SK-N-SH treated with all-trans-retinoic acid at 6 μM for 48 hours (cell line): ENCODE data around the gene BRME1.

Source experiments
- ATAC-seq: fragments of 200-7000 bp; cut with Tn5 transposase; 3 replicates; pipeline ENCODE4 v1.9.1; 2020; ENCODE audit warnings: mild to moderate bottlenecking, moderate library complexity
- ARNTL ChIP-seq: fragments of 450-650 bp; formaldehyde crosslinking; IDR thresholded peaks from 2 replicates; pipeline ENCODE4 v1.5.0; 2020; ENCODE audit warnings: low read depth, mild to moderate bottlenecking, moderate library complexity, borderline replicate concordance
- BACH2 ChIP-seq: fragments of 250-450 bp; sonication (Bioruptor Pico); IDR thresholded peaks from 2 replicates; pipeline ENCODE4 v1.9.0; 2021; ENCODE audit warnings: mild to moderate bottlenecking, borderline replicate concordance
- CREB5 ChIP-seq: fragments of 250-450 bp; sonication (Bioruptor Pico); IDR thresholded peaks from 2 replicates; pipeline ENCODE4 v1.5.1; 2020; ENCODE audit warnings: low read depth, mild to moderate bottlenecking, moderate library complexity
- CSDC2 ChIP-seq: fragments of 250-450 bp; sonication (Bioruptor Pico); IDR thresholded peaks from 2 replicates; pipeline ENCODE4 v1.5.0; 2020; ENCODE audit warnings: mild to moderate bottlenecking, moderate library complexity
- CSRNP3 ChIP-seq: fragments of 250-450 bp; sonication (Bioruptor Pico); IDR thresholded peaks from 2 replicates; pipeline ENCODE4 v1.5.1; 2021; ENCODE audit warnings: mild to moderate bottlenecking, moderate library complexity
- ESRRG ChIP-seq: fragments of 250-450 bp; sonication (Bioruptor Pico); IDR thresholded peaks from 2 replicates; pipeline ENCODE4 v1.6.1; 2021; ENCODE audit warnings: mild to moderate bottlenecking
- GLIS3 ChIP-seq: fragments of 250-450 bp; sonication (Bioruptor Pico); IDR thresholded peaks from 2 replicates; pipeline ENCODE4 v1.5.0; 2020; ENCODE audit warnings: mild to moderate bottlenecking, moderate library complexity
- ISL1 ChIP-seq: fragments of 250-450 bp; sonication (Bioruptor Pico); IDR thresholded peaks from 2 replicates; pipeline ENCODE4 v2.1.2; 2022; ENCODE audit warnings: mild to moderate bottlenecking, moderate library complexity
- OSR1 ChIP-seq: fragments of 250-450 bp; sonication (Bioruptor Pico); IDR thresholded peaks from 2 replicates; pipeline ENCODE4 v1.8.0; 2022; ENCODE audit warnings: moderate library complexity, mild to moderate bottlenecking, inconsistent platforms
- PATZ1 ChIP-seq: fragments of 250-450 bp; sonication (Bioruptor Pico); IDR thresholded peaks from 2 replicates; pipeline ENCODE4 v1.8.0; 2020; ENCODE audit warnings: mild to moderate bottlenecking, moderate library complexity, borderline replicate concordance
- PPARA ChIP-seq: fragments of 250-450 bp; sonication (Bioruptor Pico); IDR thresholded peaks from 2 replicates; pipeline ENCODE4 v1.5.0; 2020; ENCODE audit warnings: mild to moderate bottlenecking, borderline replicate concordance
- RARB ChIP-seq: fragments of 250-450 bp; sonication (Bioruptor Pico); IDR thresholded peaks from 2 replicates; pipeline ENCODE4 v1.8.0; 2021; ENCODE audit warnings: mild to moderate bottlenecking, moderate library complexity
- SNAI2 ChIP-seq: fragments of 250-450 bp; sonication (Bioruptor Pico); IDR thresholded peaks from 2 replicates; pipeline ENCODE4 v1.5.0; 2020; ENCODE audit warnings: mild to moderate bottlenecking, moderate library complexity
- TCF4 ChIP-seq: fragments of 250-450 bp; sonication (Bioruptor Pico); IDR thresholded peaks from 2 replicates; pipeline ENCODE4 v1.8.0; 2021; ENCODE audit warnings: mild to moderate bottlenecking, moderate library complexity, borderline replicate concordance
- ZC3H10 ChIP-seq: fragments of 250-450 bp; sonication (Bioruptor Pico); IDR thresholded peaks from 2 replicates; pipeline ENCODE4 v1.5.1; 2021; ENCODE audit warnings: mild to moderate bottlenecking, moderate library complexity
- ZFP3 ChIP-seq: fragments of 250-450 bp; sonication (Bioruptor Pico); IDR thresholded peaks from 2 replicates; pipeline ENCODE4 v1.5.0; 2020; ENCODE audit warnings: mild to moderate bottlenecking, moderate library complexity
- ZFP30 ChIP-seq: fragments of 450-650 bp; formaldehyde crosslinking; IDR thresholded peaks from 2 replicates; pipeline ENCODE4 v1.5.0; 2022; ENCODE audit warnings: mild to moderate bottlenecking, moderate library complexity
- ZNF565 ChIP-seq: fragments of 450-650 bp; formaldehyde crosslinking; conservative IDR thresholded peaks from 2 replicates; pipeline ENCODE4 v1.5.0; 2020; ENCODE audit warnings: low read depth, mild to moderate bottlenecking, moderate library complexity
- ZNF70 ChIP-seq: fragments of 450-650 bp; formaldehyde crosslinking; IDR thresholded peaks from 2 replicates; pipeline ENCODE4 v1.5.0; 2020; ENCODE audit warnings: mild to moderate bottlenecking, moderate library complexity
- ZNF8 ChIP-seq: fragments of 450-650 bp; formaldehyde crosslinking; IDR thresholded peaks from 2 replicates; pipeline ENCODE4 v1.5.0; 2020; ENCODE audit warnings: mild to moderate bottlenecking, moderate library complexity
- TF ChIP-seq, protein P1 (sequence below): fragments of 250-450 bp; sonication (Bioruptor Pico); IDR thresholded peaks from 2 replicates; pipeline ENCODE4 v1.8.0; 2021; ENCODE audit warnings: low read depth, mild to moderate bottlenecking, moderate library complexity, borderline replicate concordance
- TF ChIP-seq, protein P2 (sequence below): fragments of 250-450 bp; sonication (Bioruptor Pico); IDR thresholded peaks from 2 replicates; pipeline ENCODE4 v1.5.0; 2020; ENCODE audit warnings: mild to moderate bottlenecking, moderate library complexity

BRME1 gene

GRCh38 chr19:13905634-13906520, at the start of gene BRME1, which contains the start of gene CC2D1A:
TSS of gene BRME1 (minus strand) at chr19:13906117. CDS start at chr19:13904892, 1,225 bp downstream.
TSS of gene CC2D1A (plus strand) at chr19:13906201. CDS start at chr19:13906442, 241 bp downstream.
- no peak for TF ChIP-seq GLIS3 (CRISPR knock-in tag)
- no peak for TF ChIP-seq CREB5 (CRISPR knock-in tag)
- TF ChIP-seq ZC3H10 (CRISPR knock-in tag) = no peak
- TF ChIP-seq CSDC2 (CRISPR knock-in tag) = no peak
- TF ChIP-seq CSRNP3 (CRISPR knock-in tag) = no peak
- no peak for TF ChIP-seq SNAI2 (CRISPR knock-in tag)
- TF ChIP-seq ESRRG = no peak
- no peak for TF ChIP-seq ZNF70 (CRISPR knock-in tag)
- no peak for TF ChIP-seq ZNF8 (CRISPR knock-in tag)
- no peak for TF ChIP-seq PATZ1 (CRISPR knock-in tag)
- TF ChIP-seq BACH2 = no peak
- no peak for TF ChIP-seq ZNF565 (CRISPR knock-in tag)
- no peak for TF ChIP-seq PPARA (CRISPR knock-in tag)
- TF ChIP-seq RARB (CRISPR knock-in tag) = no peak
- TF ChIP-seq, protein P1, sequence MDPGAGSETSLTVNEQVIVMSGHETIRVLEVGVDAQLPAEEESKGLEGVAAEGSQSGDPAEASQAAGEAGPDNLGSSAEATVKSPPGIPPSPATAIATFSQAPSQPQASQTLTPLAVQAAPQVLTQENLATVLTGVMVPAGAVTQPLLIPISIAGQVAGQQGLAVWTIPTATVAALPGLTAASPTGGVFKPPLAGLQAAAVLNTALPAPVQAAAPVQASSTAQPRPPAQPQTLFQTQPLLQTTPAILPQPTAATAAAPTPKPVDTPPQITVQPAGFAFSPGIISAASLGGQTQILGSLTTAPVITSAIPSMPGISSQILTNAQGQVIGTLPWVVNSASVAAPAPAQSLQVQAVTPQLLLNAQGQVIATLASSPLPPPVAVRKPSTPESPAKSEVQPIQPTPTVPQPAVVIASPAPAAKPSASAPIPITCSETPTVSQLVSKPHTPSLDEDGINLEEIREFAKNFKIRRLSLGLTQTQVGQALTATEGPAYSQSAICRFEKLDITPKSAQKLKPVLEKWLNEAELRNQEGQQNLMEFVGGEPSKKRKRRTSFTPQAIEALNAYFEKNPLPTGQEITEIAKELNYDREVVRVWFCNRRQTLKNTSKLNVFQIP = no peak
- TF ChIP-seq, all 23 proteins: peak for 0
- ATAC-seq = peak; percentile 100

DNA sequence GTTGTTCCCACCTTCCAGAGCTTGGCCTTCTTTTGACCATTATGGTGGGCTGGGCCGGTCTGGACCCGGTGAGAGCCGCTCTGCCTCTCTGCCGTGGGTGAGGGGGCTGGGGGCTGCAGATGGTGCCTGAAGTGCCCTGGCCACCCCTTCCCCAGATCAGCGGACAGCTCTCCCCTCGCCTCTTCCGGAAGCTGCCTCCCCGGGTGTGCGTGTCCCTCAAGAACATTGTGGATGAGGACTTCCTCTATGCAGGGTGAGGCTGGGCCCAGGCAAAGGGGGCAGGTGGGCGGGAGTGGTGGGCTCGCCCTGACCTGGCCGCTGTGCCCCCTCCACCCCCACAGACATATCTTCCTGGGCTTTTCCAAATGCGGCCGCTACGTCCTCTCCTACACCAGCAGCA, 48.3 kb upstream of the BRME1 start:
- TF ChIP-seq GLIS3 (CRISPR knock-in tag) (no peak), SNAI2 (CRISPR knock-in tag) (no peak), PPARA (CRISPR knock-in tag) (no peak), ZNF8 (CRISPR knock-in tag) (no peak)
- TF ChIP-seq, protein P2, sequence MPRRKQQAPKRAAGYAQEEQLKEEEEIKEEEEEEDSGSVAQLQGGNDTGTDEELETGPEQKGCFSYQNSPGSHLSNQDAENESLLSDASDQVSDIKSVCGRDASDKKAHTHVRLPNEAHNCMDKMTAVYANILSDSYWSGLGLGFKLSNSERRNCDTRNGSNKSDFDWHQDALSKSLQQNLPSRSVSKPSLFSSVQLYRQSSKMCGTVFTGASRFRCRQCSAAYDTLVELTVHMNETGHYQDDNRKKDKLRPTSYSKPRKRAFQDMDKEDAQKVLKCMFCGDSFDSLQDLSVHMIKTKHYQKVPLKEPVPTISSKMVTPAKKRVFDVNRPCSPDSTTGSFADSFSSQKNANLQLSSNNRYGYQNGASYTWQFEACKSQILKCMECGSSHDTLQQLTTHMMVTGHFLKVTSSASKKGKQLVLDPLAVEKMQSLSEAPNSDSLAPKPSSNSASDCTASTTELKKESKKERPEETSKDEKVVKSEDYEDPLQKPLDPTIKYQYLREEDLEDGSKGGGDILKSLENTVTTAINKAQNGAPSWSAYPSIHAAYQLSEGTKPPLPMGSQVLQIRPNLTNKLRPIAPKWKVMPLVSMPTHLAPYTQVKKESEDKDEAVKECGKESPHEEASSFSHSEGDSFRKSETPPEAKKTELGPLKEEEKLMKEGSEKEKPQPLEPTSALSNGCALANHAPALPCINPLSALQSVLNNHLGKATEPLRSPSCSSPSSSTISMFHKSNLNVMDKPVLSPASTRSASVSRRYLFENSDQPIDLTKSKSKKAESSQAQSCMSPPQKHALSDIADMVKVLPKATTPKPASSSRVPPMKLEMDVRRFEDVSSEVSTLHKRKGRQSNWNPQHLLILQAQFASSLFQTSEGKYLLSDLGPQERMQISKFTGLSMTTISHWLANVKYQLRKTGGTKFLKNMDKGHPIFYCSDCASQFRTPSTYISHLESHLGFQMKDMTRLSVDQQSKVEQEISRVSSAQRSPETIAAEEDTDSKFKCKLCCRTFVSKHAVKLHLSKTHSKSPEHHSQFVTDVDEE (CRISPR knock-in tag) = no peak
- no peak for ATAC-seq

GRCh38 chr19:13952931-13953531, 47.1 kb upstream of the BRME1 start:
- ATAC-seq = peak; percentile 60
- TF ChIP-seq ISL1 (CRISPR knock-in tag) (no peak), ZFP30 (CRISPR knock-in tag) (no peak), ZNF70 (CRISPR knock-in tag) (no peak), CSDC2 (CRISPR knock-in tag) (no peak), OSR1 (CRISPR knock-in tag) (no peak), ZFP3 (no peak), ESRRG (no peak), ZNF8 (CRISPR knock-in tag) (no peak), SNAI2 (CRISPR knock-in tag) (no peak), CREB5 (CRISPR knock-in tag) (no peak), ARNTL (CRISPR knock-in tag) (no peak), TCF4 (CRISPR knock-in tag) (no peak), PPARA (CRISPR knock-in tag) (no peak), GLIS3 (CRISPR knock-in tag) (no peak), ZNF565 (CRISPR knock-in tag) (no peak)
- TF ChIP-seq, protein P2 (CRISPR knock-in tag) = no peak
